Heart left ventricle (tissue), 16 donors: ENCODE data around the gene CCDC106. TPM values are rescaled to one million over a fixed set of nuclear protein-coding genes. Genes with fewer than 3 reads are reported as not detected.

Source experiments
- ATAC-seq, 4 donors: fragments of 200-7000 bp; cut with Tn5 transposase; one replicate each; pipeline ENCODE4 v1.9.1; 2020 to 2022; ENCODE audit warnings: moderate library complexity in 4 of 4, mild to moderate bottlenecking in 3 of 4, moderate number of reproducible peaks in 1 of 4
- DNase-seq, 5 donors: peaks; one replicate each; pipeline ENCODE4 v3.0.0-alpha.2; 2020
- H3K27ac ChIP-seq, 12 donors: fragments of 200-600 bp; sonication (generic) in 4 of 12; one replicate each; pipeline versions ENCODE4 v1.5.0 to v1.8.0; 2016 to 2022; ENCODE audit warnings: mild to moderate bottlenecking in 2 of 12
- H3K27me3 ChIP-seq, 9 donors: fragments of 200-600 bp; sonication (generic) in 2 of 9; one replicate each; pipeline versions ENCODE4 v1.5.1 to v1.8.0; 2016 to 2022; ENCODE audit warnings: mild to moderate bottlenecking in 3 of 9
- H3K36me3 ChIP-seq, 9 donors: fragments of 200-600 bp; sonication (generic) in 2 of 9; one replicate each; pipeline versions ENCODE4 v1.5.0 to v1.8.0; 2018 to 2022; ENCODE audit warnings: mild to moderate bottlenecking in 2 of 9
- H3K4me1 ChIP-seq, 12 donors: fragments of 200-600 bp; sonication (generic) in 4 of 12; one replicate each; pipeline versions ENCODE4 v1.5.0 to v1.8.0; 2016 to 2022; ENCODE audit warnings: mild to moderate bottlenecking in 3 of 12
- H3K4me3 ChIP-seq, 12 donors: fragments of 200-600 bp; sonication (generic) in 4 of 12; one replicate each; pipeline versions ENCODE4 v1.5.0 to v1.8.0; 2017 to 2022; ENCODE audit warnings: mild to moderate bottlenecking in 9 of 12, moderate library complexity in 4 of 12
- H3K9me3 ChIP-seq, 12 donors: fragments of 200-600 bp; sonication (generic) in 4 of 12; one replicate each; pipeline versions ENCODE4 v1.5.0 to v1.8.0; 2016 to 2022; ENCODE audit warnings: mild to moderate bottlenecking in 1 of 12
- POLR2A ChIP-seq, 2 donors: fragments of 450-650 bp; IDR thresholded peaks; one replicate each; pipeline ENCODE4 v1.6.1; 2017; ENCODE audit warnings: antibody characterized with exemption in 2 of 2, mild to moderate bottlenecking in 2 of 2, moderate library complexity in 2 of 2
- WGBS, 4 donors: extraction: QIAGEN DNeasy Blood & Tissue Kit in 2 of 4; methylation state at CpG; one replicate each; pipeline versions ENCODE4 v1.1.5 to v1.1.7; 2013 to 2018; 5-methylcytosine and 5-hydroxymethylcytosine counted together
- intact Hi-C, 10 donors: fragments of 100-400 bp; cut with DNase I; formaldehyde crosslinking; loops; one replicate each; pipeline versions ENCODE4 v1.11.1 to v1.14.2; 2022
- polyA plus RNA-seq, 2 donors: library from polyadenylated mRNA; stranded (reverse); fragments of 200-250 nt; gene quantifications; one replicate each; pipeline ENCODE4 v1.2.3, GENCODE V29; 2013
- total RNA-seq, 9 donors: library from RNA; depleted of rRNA in 2 of 9; stranded (reverse); fragments of >200 nt in 2 of 9; fragmentation: NEBNext Ultra II Directional in 3 of 9; extraction: Animal tissue kit (Norgen Biotek cat#: 25700) in 3 of 9; gene quantifications; one replicate each; pipeline versions ENCODE4 v1.1.0 to v1.2.4, GENCODE V29; 2016 to 2023
- TF ChIP-seq, protein P1 (sequence below), 12 donors: fragments of 200-600 bp; sonication (generic) in 4 of 12; IDR thresholded peaks; one replicate each; pipeline versions ENCODE4 v1.5.0 to v1.8.0; 2018 to 2022; ENCODE audit warnings: antibody characterized with exemption in 12 of 12, mild to moderate bottlenecking in 5 of 12
- donor health status: ischemic (EF 13 %, LVEDD 7.1; RV severe dilation, severe dysfunction).
- donor health status: healthy with polysubstance abuse.
- donor health status: DM: no; HTN: yes; CAD: no.
- donor health status: DM: no; HTN: no; CAD: no.
- donor health status: ischemic (EF 25% LVEDD 6.9; RV normal size, moderate dysfunction).
- donor health status: ischemic (EF 25% LVEDD 5.7; RV mildly dilated, moderate dysfunction).
- donor health status: healthy.
- donor health status: DM: yes; HTN: yes; CAD: no.
- donor health status: ischemic (EF 35%, LVEDD 5.7; RV mildly dilated, moderate dysfunction).
- donor health status: nonischemic (EF 11% LVEDD 7.7; RV severe dilation, severe dysfunction).
- donor health status: DM: yes; HTN: yes; CAD: no.
- donor health status: PGD.
- donor health status: ischemic (EF 29% LVEDD 5.4; RV normal size, mild dysfunction).
- donor health status: nonischemic (EF 23%, LVEDD 6.1; RV moderate dilation, normal function).

CCDC106 gene
- total and polyA plus RNA-seq, 11 donors: 11.7 to 27.7 (median 16.5) TPM

DNA sequence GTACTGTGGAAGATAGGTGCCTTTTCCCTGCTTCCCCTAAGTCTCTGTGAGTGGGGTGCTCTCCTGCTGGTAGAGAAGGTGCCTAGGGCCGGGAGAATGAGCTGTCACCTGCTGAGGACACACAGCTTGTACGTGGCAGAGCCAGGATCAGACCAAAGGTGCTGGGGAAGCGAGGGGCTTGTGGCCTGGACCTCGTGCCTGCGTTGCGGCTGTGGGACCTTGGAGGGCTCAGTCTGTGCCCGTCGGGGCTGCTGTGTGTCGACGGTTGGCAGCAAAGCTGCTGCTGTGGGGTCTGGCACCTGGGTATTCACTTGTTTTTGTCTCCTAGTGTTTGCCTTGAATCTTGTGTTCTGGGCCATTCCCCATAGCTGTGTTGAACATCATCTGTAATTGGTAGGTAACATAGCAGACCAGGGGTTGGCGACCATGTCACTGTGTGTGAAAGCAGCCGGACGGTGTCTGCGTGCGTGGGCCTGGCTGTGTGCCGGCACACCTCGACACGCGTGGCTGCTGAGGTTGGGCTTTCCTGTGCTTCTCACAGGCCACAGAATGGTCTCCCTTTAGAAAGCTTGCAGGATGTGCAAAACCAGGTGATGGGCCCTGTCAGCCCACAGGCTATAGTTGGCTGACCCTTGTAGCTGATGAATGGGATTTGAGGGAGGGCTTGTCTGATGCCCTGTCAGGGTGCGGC lies 16.0 kb downstream of the CCDC106 start:
- intact Hi-C loops: no loop called here
- Histone ChIP-seq H3K9me3 (no peaks in the 10 kb centered on the region), H3K36me3 (peaks cover 3 to 97% (median 94%) of the 10 kb centered on the region in 9 donors), H3K27ac (no peak overlapping the region), H3K4me3 (no peak overlapping the region), H3K27me3 (no peaks in the 10 kb centered on the region), H3K4me1 (peaks cover 0 to 39% (median 10%) of the 10 kb centered on the region in 12 donors)
- 82 to 92% (median 89%) methylated on average over 19 to 20 of the region's 20 CpGs for WGBS, 4 donors
- no peak for TF ChIP-seq POLR2A (IDR thresholded peaks at IDR 0.05)
- TF ChIP-seq, protein P1, sequence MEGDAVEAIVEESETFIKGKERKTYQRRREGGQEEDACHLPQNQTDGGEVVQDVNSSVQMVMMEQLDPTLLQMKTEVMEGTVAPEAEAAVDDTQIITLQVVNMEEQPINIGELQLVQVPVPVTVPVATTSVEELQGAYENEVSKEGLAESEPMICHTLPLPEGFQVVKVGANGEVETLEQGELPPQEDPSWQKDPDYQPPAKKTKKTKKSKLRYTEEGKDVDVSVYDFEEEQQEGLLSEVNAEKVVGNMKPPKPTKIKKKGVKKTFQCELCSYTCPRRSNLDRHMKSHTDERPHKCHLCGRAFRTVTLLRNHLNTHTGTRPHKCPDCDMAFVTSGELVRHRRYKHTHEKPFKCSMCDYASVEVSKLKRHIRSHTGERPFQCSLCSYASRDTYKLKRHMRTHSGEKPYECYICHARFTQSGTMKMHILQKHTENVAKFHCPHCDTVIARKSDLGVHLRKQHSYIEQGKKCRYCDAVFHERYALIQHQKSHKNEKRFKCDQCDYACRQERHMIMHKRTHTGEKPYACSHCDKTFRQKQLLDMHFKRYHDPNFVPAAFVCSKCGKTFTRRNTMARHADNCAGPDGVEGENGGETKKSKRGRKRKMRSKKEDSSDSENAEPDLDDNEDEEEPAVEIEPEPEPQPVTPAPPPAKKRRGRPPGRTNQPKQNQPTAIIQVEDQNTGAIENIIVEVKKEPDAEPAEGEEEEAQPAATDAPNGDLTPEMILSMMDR (IDR thresholded peaks at IDR 0.05): no peak
- DNase-seq (no peak), ATAC-seq (no peak)

- peaks cover 3 to 94% (median 93%) of the 10 kb centered on the region in 9 donors for H3K36me3 ChIP-seq
- WGBS, 4 donors: 81 to 89% (median 84%) methylated on average over 12 of the region's 12 CpGs
- DNase-seq (no peak), ATAC-seq (no peak)
- no peak for TF ChIP-seq POLR2A (IDR thresholded peaks at IDR 0.05)
- TF ChIP-seq, protein P1 (IDR thresholded peaks at IDR 0.05): no peak
- intact Hi-C loops: no loop called here
- H3K4me3 ChIP-seq: no peak overlapping the region
- peaks cover 0 to 31% (median 0%) of the 10 kb centered on the region in 12 donors for H3K4me1 ChIP-seq
- no peaks in the 10 kb centered on the region for H3K27me3 ChIP-seq
- H3K9me3 ChIP-seq: no peaks in the 10 kb centered on the region
- no peak overlapping the region for H3K27ac ChIP-seq
Measured at GRCh38 chr19:55666343-55667005, 18.5 kb downstream of the CCDC106 start.

DNA sequence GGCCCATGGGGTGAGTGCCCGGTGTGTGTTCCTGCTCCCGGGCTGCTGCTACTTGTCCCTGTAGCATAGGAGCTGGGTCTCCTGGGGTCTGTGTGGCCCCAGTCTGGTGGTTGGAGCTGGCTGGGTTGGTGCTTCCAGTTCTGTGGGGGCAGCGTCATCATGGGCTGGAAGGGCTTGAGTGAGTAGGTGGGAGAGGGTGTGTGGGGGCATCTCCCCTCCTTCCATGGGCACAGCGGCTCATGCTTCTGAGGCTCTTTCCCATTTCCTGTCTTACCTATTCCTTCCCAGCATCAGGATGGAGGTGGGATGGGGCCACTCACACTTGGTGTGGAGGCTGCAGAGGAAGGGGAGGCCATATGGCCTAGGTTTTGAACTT lies 19.0 kb downstream of the CCDC106 start:
- ATAC-seq (no peak), DNase-seq (no peak)
- Histone ChIP-seq H3K27me3 (no peaks in the 10 kb centered on the region), H3K4me3 (no peak overlapping the region), H3K27ac (no peak overlapping the region), H3K4me1 (peaks cover 0 to 34% (median 0%) of the 10 kb centered on the region in 12 donors), H3K9me3 (no peaks in the 10 kb centered on the region), H3K36me3 (peaks cover 3 to 94% (median 89%) of the 10 kb centered on the region in 9 donors)
- TF ChIP-seq, protein P1 (IDR thresholded peaks at IDR 0.05): no peak
- no peak for TF ChIP-seq POLR2A (IDR thresholded peaks at IDR 0.05)
- intact Hi-C loops: no loop called here
- WGBS, 4 donors: 78 to 91% (median 87%) methylated on average over 2 to 4 of the region's 4 CpGs

DNA sequence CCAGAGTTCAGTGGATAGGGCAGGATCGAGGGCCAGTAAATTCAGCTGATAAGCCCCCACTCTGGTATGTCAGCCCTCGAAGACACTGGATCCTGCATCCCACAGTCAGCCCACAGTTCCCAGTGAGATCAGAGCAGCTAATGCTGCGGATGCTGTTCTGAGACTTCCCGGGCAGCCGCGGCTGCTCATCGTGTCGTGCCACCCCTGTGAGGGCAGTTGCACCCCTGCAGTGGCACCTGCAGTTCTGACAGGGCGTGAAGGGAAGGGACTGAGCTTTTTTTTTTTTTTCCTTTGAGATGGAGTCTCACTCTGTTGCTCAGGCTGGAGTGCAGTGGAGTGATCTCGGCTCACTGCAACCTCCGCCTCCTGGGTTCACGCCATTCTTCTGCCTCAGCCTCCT lies 19.5 kb downstream of the CCDC106 start:
- H3K9me3 ChIP-seq: no peaks in the 10 kb centered on the region
- peaks cover 0 to 34% (median 0%) of the 10 kb centered on the region in 12 donors for H3K4me1 ChIP-seq
- WGBS, 4 donors: 75 to 89% (median 78%) methylated on average over 9 to 12 of the region's 12 CpGs
- H3K4me3 ChIP-seq: no peak overlapping the region
- no peaks in the 10 kb centered on the region for H3K27me3 ChIP-seq
- ATAC-seq (no peak), DNase-seq (no peak)
- no peak overlapping the region for H3K27ac ChIP-seq
- intact Hi-C loops: no loop called here
- peaks cover 3 to 95% (median 87%) of the 10 kb centered on the region in 9 donors for H3K36me3 ChIP-seq
- TF ChIP-seq, protein P1 (IDR thresholded peaks at IDR 0.05): no peak
- TF ChIP-seq POLR2A (IDR thresholded peaks at IDR 0.05): no peak
